Astrocyte (in vitro differentiated cells and primary cell): Measurements from ENCODE around the gene EPHB1. TPM values are rescaled to one million over a fixed set of nuclear protein-coding genes. Genes with fewer than 3 reads are reported as not detected.

Experiments used
- DNase-seq: peaks from one replicate; pipeline ENCODE4 v3.0.0-alpha.2; 2010; ENCODE audit warnings: low read depth
- FAIRE-seq: peaks from 2 replicates; lab custom pipeline; 2011; peaks lifted over from hg19 to GRCh38; lab: Jason Lieb, UNC
- H2AFZ ChIP-seq: 2 replicates; pipeline ENCODE4 v1.6.0; 2012; ENCODE audit warnings: low read depth, low read length, inconsistent platforms
- H3K27ac ChIP-seq: 2 replicates; pipeline ENCODE4 v1.5.1; 2011; ENCODE audit warnings: low read depth, low read length, inconsistent platforms
- H3K27me3 ChIP-seq: 2 replicates; pipeline ENCODE4 v1.6.0; 2011; ENCODE audit warnings: low read length, inconsistent platforms; ENCODE audit not compliant: insufficient read depth
- H3K36me3 ChIP-seq: 2 replicates; pipeline ENCODE4 v1.5.1; 2011; ENCODE audit warnings: low read length, inconsistent platforms; ENCODE audit not compliant: insufficient read depth
- H3K4me1 ChIP-seq: 2 replicates; pipeline ENCODE4 v1.5.1; 2011; ENCODE audit warnings: low read length, inconsistent platforms; ENCODE audit not compliant: insufficient read depth
- H3K4me2 ChIP-seq: 2 replicates; pipeline ENCODE4 v1.6.0; 2012; ENCODE audit warnings: low read length, inconsistent platforms
- H3K4me3 ChIP-seq: 2 replicates; pipeline ENCODE4 v1.5.1; 2011; ENCODE audit warnings: low read depth, mild to moderate bottlenecking, low read length, inconsistent platforms; ENCODE audit not compliant: insufficient read depth
- H3K79me2 ChIP-seq: 2 replicates; pipeline ENCODE4 v1.6.0; 2012; ENCODE audit warnings: mild to moderate bottlenecking, low read length, inconsistent platforms; ENCODE audit not compliant: insufficient read depth
- H3K9ac ChIP-seq: 2 replicates; pipeline ENCODE4 v1.6.0; 2012; ENCODE audit warnings: mild to moderate bottlenecking, low read length, inconsistent platforms
- H3K9me3 ChIP-seq: 2 replicates; pipeline ENCODE4 v1.5.1; 2012; ENCODE audit warnings: low read depth, mild to moderate bottlenecking, low read length, inconsistent platforms; ENCODE audit not compliant: insufficient read depth
- H4K20me1 ChIP-seq: 2 replicates; pipeline ENCODE4 v1.6.0; 2012; ENCODE audit warnings: low read length, inconsistent platforms; ENCODE audit not compliant: insufficient read depth
- H3K27ac Mint-ChIP-seq: one replicate; pipeline ENCODE4 v1.8.0; 2021; ENCODE audit warnings: mild to moderate bottlenecking, mixed read lengths; ENCODE audit not compliant: unreplicated experiment
- H3K27me3 Mint-ChIP-seq: one replicate; pipeline ENCODE4 v1.8.0; 2021; ENCODE audit warnings: low read depth, mixed read lengths; ENCODE audit not compliant: unreplicated experiment
- H3K36me3 Mint-ChIP-seq: one replicate; pipeline ENCODE4 v1.8.0; 2021; ENCODE audit warnings: low read depth, mixed read lengths; ENCODE audit not compliant: unreplicated experiment
- H3K4me1 Mint-ChIP-seq: one replicate; pipeline ENCODE4 v1.8.0; 2021; ENCODE audit warnings: low read depth, mixed read lengths; ENCODE audit not compliant: unreplicated experiment
- H3K4me3 Mint-ChIP-seq: one replicate; pipeline ENCODE4 v1.8.0; 2021; ENCODE audit warnings: mild to moderate bottlenecking, moderate library complexity, mixed read lengths; ENCODE audit not compliant: unreplicated experiment
- H3K9me3 Mint-ChIP-seq: one replicate; pipeline ENCODE4 v1.8.0; 2021; ENCODE audit warnings: mild to moderate bottlenecking, mixed read lengths; ENCODE audit not compliant: unreplicated experiment
- CTCF ChIP-seq: IDR thresholded peaks from 2 replicates; pipeline ENCODE4 v1.5.1; 2011; ENCODE audit warnings: low read depth, mild to moderate bottlenecking, inconsistent platforms, low read length, moderate library complexity; ENCODE audit not compliant: insufficient read depth
- EZH2 ChIP-seq: IDR thresholded peaks from 2 replicates; pipeline ENCODE4 v1.6.1; 2012; ENCODE audit warnings: mild to moderate bottlenecking, low read length, inconsistent platforms; ENCODE audit not compliant: insufficient read depth
- total RNA-seq: library from RNA; stranded (reverse); gene quantifications from 2 replicates; pipeline ENCODE4 v1.2.1, GENCODE V29; 2021

EPHB1 gene
- total RNA-seq, 1 donor from 2014 or later, result 4.1 TPM

DNA sequence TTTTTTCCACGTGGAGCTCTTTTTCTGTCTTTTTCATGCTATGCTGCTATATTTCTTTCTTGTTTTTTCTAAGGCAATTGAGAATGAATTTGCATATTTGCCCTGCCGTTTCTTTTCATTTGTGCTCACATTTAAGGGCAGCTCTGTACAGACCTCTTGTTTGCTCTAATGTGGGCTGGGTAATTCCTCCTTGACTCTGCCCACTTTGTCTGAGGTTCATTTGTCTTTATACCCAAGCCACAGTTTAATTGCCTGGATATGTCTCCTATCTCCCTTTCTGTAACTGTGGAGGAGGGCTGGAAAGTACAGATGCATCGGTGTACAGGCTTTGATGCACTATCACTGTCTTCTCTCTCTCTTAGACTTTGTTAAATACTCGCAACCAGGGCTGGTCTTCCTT is 195.9 kb downstream of the EPHB1 start:
- Histone ChIP-seq H3K27ac (no peak overlapping the region), H2AFZ (no peak overlapping the region), H3K36me3 (no peaks in the 10 kb centered on the region), H3K4me2 (no peak overlapping the region), H3K27me3 (no peaks in the 10 kb centered on the region), H3K9ac (no peak overlapping the region), H4K20me1 (no peaks in the 10 kb centered on the region), H3K9me3 (no peaks in the 10 kb centered on the region), H3K4me3 (no peak overlapping the region), H3K79me2 (no peaks in the 10 kb centered on the region), H3K4me1 (no peaks in the 10 kb centered on the region)
- FAIRE-seq, result no peak
- H3K27me3 Mint-ChIP-seq, result no peaks in the 10 kb centered on the region
- TF ChIP-seq CTCF (no peak), EZH2 (no peak)
- H3K4me1 Mint-ChIP-seq, result no peaks in the 10 kb centered on the region
- H3K36me3 Mint-ChIP-seq, result no peaks in the 10 kb centered on the region
- DNase-seq, result no peak
- H3K4me3 Mint-ChIP-seq, result no peak overlapping the region
- H3K27ac Mint-ChIP-seq, result no peak overlapping the region
- no peaks in the 10 kb centered on the region for H3K9me3 Mint-ChIP-seq

DNA sequence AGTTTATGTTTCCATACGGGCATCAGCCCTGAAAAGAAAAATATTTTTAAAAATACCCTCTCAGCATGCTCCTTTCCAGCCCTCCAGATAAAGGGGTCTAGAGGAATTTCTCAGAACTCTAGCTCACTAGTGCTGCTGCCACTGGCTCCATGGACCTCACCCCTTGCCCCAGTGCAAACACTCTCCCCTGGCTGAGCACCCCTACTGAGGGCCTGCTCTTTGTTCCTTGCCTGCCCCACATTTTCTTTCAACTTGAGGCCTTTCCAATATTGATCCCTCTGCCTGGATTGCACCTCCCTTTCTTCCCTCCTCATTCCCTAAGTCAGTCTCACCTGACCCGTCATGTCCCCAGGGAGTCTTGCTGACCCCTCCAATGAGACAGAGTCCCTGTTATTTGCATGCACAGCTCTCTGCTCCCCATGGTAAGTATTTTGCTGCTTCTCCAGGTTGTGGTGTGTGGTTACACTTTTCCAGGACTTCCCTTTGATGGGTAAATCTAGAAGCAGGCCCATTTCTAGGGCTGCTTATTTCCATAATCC is 196.5 kb downstream of the EPHB1 start:
- Histone ChIP-seq H3K4me2 (no peak overlapping the region), H4K20me1 (no peaks in the 10 kb centered on the region), H3K9me3 (no peaks in the 10 kb centered on the region), H3K4me3 (no peak overlapping the region), H3K27me3 (no peaks in the 10 kb centered on the region), H3K9ac (no peak overlapping the region), H3K79me2 (no peaks in the 10 kb centered on the region), H3K4me1 (no peaks in the 10 kb centered on the region), H2AFZ (no peak overlapping the region), H3K27ac (no peak overlapping the region), H3K36me3 (no peaks in the 10 kb centered on the region)
- Mint-ChIP-seq H3K4me3 (no peak overlapping the region), H3K9me3 (no peaks in the 10 kb centered on the region), H3K27me3 (no peaks in the 10 kb centered on the region), H3K4me1 (no peaks in the 10 kb centered on the region), H3K36me3 (no peaks in the 10 kb centered on the region), H3K27ac (no peak overlapping the region)
- no peak for DNase-seq
- FAIRE-seq, result no peak
- TF ChIP-seq EZH2, result no peak
- TF ChIP-seq CTCF, result no peak

DNA sequence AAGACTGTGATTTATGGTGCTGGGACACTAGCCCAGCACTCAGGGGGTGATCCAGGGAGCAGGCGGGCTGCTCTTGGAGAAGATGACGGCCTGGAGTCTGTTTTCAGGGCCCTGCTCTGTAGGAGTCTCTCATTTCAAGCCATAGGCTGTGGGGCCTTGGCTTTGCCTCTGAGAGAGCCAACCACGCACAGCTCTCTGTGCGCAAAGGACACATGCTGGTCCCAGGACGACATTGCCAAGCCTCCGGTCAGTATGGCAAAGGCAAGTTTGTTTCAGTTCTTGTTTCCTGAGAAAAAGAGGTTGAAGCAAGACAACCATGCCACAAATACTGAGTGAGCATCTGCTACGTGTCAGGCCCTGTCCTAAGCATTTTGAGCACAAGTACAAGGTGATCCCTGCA is 197.1 kb downstream of the EPHB1 start:
- no peaks in the 10 kb centered on the region for H3K9me3 Mint-ChIP-seq
- Histone ChIP-seq H3K27ac (no peak overlapping the region), H3K27me3 (no peaks in the 10 kb centered on the region), H3K4me1 (no peaks in the 10 kb centered on the region), H3K79me2 (no peaks in the 10 kb centered on the region), H3K4me3 (no peak overlapping the region), H4K20me1 (no peaks in the 10 kb centered on the region), H3K4me2 (no peak overlapping the region), H3K9me3 (no peaks in the 10 kb centered on the region), H2AFZ (no peak overlapping the region), H3K9ac (no peak overlapping the region), H3K36me3 (no peaks in the 10 kb centered on the region)
- DNase-seq (no peak), FAIRE-seq (no peak)
- no peaks in the 10 kb centered on the region for H3K4me1 Mint-ChIP-seq
- H3K4me3 Mint-ChIP-seq, result no peak overlapping the region
- no peak for TF ChIP-seq CTCF
- TF ChIP-seq EZH2, result no peak
- H3K27ac Mint-ChIP-seq, result no peak overlapping the region
- H3K27me3 Mint-ChIP-seq, result no peaks in the 10 kb centered on the region
- H3K36me3 Mint-ChIP-seq, result no peaks in the 10 kb centered on the region
